ENCODE data around the gene SPATA22.
"Not testable (repeated sequence)": the region's sequence is repeated elsewhere in the genome, so short reads cannot be mapped to it uniquely, and the experiment has no call there.

Gene SPATA22

DNA sequence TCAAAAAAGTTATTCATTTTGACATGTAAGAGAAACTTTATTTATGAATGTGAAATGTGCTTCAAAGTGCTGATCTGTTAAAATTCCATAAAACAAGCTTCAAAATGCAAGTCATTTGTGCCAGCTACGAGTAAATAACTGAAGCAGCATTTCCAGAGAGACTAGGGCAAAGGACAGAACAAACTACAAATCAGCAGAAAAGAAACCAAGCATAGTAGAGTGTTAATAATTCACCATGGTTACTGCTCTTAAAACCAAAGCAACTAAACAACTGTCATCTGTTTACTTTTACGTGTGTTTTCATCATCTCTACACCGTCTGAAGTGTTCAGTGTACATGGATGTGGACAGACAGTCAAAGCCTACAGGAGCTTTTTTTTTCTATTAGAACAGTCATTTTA, 2.6 kb upstream of the SPATA22 start:
- no peak for DNase-seq (ENCODE audit: low read depth)

DNA sequence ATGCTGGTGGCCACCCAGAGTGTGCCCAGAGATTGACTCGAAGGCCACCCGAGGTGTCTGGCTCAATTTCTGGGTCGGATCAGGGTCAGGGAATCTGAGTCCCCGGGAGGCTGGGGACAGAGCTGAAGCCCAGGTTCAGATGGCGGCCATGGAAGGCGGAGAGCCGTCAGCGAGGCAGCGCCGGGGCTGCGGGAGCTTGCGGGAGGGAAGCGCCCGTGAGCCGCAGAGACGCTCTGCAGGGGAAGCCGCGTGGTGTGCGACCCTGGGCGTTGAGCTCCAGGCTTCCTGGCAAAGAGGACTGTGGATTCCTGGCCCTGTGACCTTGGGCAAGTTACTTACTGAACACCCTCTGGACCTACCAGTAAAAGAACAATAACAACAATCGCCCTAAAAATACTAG, 518 bp upstream of the SPATA22 start:
- no peak for DNase-seq (ENCODE audit: low read depth)

DNA sequence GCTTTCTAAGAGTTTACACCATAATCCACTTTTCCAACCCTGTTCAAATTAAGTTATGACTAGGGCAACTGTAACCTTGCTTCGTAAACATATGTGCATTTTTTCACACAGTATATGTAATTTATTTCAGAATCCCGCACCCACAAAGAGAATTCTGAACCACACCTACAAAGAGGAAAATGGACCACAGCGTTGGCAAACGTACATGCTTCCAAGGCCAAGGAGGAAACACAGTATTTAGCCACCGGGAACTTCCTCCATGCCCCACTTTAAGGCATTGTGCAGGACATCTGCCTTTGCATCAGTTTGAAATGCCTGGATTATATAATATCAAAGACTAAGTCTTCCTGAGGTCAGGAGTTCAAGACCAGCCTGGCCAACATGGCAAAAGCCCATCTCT, 2.1 kb downstream of the SPATA22 start:
- no peak for DNase-seq (ENCODE audit: low read depth)

DNA sequence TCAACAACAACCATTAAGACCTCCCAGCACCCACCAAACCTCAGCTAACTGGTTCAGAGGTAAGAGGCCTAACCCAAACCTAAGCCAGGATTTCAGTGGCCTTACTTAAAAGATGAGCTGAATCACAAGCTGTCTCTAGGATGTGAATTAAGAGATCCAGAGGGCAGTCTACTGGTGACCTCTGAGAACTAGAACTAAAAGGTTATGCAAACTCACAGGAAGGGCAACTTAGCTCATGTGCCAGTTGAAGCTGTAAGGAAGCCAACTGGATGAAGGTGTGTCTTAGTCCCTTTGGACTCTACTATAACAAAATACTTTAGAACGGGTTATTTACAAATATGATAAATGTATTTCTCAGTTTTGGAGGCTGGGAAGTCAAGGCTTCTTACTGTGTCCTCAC, 5.3 kb downstream of the SPATA22 start:
- DNase-seq (ENCODE audit: low read depth) = not testable (repeated sequence)

DNA sequence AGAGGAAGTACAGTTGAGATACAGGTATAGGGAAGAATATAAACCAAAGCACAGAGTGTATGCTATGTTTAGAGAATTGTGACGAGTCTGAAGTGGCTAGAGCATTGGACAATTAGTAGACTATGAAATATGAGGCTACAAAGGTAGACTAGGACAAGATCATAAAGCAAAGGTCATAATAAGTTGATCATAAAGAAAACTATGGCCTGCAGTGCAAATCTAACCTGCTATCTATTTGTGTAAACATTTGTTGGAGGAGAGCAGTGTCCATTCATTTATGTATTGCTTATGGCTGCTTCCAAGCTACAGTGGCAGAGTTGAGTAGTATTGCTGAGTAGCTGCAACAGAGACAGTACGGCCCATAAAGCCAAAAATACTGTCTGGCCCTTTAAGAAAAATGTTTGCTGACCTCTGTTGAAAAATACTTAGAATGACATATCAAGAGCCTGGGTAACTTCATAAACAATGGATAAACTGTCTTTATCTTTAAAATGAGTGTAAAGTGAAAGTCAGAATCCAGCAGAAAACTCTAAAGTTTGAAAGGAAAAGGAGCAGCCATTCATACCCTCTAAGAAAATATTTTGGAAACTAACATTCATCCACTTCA, 23.5 kb downstream of the SPATA22 start:
- DNase-seq (ENCODE audit: low read depth) = no peak

DNA sequence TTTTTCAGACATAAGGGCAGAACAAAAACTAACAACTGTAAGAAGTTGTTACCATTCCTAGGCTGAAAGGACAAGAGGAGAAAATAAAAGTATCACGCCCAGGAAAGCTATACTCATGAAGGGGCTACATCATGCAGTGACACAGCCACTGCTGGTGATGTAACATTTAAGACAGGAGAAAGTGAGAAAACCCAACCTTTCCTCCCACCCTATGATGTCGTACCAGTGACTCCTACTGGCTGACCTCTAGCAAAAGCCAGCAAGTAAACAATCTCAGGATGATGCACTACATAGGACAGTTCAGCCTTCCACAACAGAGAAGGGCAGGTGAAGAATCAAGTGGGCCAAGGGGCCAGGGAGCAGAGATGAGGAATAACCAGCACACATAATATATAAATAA, 24.0 kb downstream of the SPATA22 start:
- peak; percentile 8 for DNase-seq (ENCODE audit: low read depth)

DNA sequence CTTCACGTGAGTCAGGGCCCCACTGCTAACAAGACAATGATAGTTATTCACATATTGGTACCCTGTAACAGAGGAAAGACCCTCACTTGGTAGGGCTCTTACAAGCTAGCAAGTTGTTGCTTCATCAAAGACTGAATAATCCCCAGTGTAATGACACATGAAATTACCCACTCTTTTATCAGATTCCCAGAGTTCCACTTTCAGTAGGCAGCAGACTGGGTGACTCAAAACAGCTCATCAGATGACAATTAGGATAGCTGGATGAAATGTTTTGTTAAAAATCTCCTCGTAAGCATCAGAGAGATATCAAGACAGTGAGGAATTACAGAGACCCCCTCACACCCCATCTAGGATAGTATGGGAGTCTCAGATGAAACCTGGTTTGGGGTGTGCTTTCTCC, 31.2 kb downstream of the SPATA22 start:
- DNase-seq (ENCODE audit: low read depth) = no peak

DNA sequence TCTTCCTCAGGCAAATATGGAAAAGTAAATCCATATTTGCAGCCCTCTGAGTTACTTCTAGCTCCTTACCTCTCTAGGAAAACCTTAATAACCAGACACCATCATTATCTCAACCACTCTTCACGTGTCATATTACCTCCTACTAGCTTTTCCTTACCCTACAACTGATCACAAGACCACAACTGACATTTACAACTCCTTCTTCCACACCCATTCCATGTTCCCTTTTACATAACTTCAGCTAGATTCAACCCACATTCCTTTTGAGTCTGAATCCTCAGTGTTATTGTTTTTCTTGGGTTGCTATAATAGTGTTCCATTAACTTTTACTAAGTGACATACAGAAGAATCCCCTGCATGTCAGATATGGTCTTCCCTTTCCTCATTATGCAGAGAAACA, 33.3 kb downstream of the SPATA22 start:
- DNase-seq (ENCODE audit: low read depth) = no peak

DNA sequence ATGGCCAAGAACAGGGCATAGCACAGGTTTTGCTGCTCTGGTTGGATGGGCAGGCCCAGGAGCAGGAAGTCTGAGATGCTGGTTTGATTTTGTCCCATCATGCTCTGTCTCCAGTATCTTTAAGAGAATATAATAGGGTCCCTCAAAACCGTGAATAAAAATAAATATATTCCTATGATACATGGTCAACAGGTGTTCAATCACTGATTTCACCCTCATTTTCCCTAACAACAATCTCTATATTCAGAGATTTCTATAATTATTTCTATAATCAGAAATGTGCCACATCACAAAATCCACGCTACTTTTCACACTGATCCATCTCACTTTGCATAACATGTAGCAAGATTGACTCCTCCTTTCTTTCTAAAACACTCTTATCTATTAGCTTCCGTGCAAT, 37.9 kb downstream of the SPATA22 start, which contains the start of gene OR1E2:
Gene OR1E2 (minus strand): TSS at position 101 of the 400 bp plus-strand sequence. CDS start 0 bp downstream, at position 101.
- DNase-seq (ENCODE audit: low read depth) = no peak

DNA sequence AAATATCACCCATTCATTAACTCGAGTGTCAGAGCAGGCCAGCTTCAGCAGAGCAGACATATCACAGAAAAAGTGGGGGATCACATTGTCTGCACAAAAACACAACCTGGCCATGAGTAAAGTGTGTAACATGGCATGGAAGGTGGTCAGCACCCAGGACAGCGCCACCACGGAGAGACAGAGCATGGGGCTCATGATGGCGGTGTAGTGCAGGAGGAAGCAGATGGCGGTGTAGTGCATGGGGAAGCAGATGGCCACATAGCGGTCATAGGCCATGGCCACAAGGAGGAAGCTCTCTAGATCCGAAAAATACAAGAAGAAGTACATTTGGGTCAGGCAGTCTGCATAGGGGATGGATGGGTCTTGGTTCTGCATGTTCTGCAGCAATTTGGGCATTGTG, 38.4 kb downstream of the SPATA22 start:
- DNase-seq (ENCODE audit: low read depth) = not testable (repeated sequence)

DNA sequence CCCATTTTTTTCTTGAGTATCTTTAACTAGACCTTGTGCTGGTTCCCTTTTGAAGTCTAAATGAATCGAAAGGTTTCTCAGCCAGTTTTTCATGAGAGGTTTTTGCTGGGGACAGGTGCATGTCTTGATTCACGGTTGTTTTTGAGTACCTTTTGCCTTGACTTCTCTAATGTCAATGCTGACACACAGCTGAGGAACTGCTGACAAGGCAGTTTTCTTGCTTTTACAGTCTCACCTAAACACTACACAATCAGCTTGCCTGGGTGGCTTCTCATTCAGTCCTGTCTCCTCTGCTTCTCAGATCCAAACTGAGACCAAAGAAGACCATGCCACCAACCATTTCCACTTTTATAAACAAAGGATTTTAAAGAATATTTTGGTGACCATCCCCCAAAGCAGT, 53.4 kb downstream of the SPATA22 start:
- DNase-seq (ENCODE audit: low read depth) = no peak

DNA sequence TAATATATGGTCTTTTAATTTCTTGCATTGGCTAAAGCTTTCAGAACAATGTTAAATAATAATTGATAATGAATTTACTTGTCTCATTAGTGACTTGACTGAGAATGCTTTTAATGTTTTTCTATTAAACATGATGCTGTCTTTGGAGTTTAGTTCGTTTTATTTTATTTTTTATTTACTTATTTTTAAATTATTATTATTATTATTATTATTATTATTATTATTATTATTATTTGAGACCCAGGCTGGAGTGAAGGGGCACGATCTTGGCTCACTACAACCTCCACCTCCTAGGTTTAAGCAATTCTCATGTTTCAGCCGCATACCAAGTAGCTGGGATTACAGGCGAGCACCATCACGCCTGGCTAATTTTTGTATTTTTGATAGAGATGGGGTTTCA, 56.0 kb downstream of the SPATA22 start:
- DNase-seq (ENCODE audit: low read depth) = no peak

DNA sequence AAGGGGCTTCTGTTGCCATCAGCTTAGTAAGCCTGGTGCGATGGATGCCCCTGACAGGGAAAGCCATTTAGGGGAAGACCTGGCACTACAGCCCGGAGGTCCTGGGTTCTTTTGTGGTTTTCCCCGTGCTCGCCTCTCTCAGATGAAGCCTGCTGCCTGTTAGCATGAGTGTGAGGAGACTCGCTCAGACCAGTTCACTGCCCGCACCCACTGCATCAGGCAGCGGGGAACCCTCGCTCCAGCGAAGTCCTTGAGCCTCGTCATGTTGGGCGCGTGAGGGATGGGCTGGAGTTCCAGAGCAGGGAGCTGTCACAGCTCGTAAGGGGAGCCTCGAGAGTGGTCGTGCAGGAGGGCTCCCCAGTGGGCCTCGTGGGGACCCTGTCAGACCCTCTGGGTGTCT, 59.4 kb downstream of the SPATA22 start:
- not testable (repeated sequence) for DNase-seq (ENCODE audit: low read depth)

DNA sequence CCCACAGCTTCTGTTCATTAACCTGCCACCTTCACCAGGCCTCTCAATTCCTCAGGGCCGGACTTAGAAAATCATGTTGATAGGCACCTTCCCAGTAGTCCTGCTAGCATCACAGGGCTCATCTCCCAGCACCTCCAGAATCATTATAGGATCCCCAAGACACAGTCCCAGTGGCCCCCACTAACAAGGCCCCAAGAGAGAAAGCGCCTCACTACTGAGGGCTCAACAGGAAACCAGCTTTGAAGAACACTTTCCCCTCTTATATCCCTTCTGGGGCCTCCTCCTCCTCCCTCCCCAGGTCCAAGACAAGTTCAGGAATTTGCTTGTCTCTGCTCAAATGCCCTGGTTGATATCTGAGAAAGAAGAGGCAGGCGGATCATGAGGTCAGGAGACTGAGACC, 60.5 kb downstream of the SPATA22 start, which contains the start of gene OR3A3:
Gene OR3A3 (plus strand): TSS at position 301 of the 400 bp plus-strand sequence.
- no peak for DNase-seq (ENCODE audit: low read depth)

DNA sequence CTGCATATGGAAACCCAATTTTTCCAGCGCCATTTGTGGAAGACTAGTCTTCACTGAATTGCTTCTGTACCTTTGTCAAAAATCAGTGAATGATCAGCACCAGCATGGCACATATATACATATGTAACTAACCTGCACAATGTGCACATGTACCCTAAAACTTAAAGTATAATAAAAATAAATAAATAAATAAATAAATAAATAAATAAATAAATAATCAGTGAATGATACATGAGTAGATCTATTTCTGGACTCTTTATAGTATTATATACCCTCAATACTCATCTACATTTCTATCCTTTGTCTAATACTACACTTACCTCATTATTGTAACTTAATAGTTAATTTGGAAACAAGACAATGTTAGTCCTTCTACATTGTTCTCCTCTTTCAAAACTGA, 67.8 kb downstream of the SPATA22 start:
- not testable (repeated sequence) for DNase-seq (ENCODE audit: low read depth)

DNA sequence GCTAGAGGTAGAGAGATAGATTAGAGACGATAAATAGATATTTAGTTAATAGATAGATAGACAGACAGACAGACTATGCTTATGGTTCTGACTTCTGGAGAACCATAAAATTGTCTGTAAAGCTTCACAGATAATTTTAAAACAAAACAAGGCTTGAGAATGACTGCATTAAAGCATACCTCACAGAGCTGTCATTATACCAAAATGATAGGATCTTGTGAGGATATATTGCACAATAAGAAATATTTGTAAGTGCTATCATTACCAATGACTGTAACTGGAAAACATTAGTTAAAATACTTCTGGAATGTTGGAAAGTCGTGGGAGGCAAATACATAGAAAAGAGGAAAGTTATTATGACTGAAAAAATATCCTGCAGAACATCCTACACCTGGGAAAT, 69.8 kb downstream of the SPATA22 start:
- DNase-seq (ENCODE audit: low read depth) = no peak

DNA sequence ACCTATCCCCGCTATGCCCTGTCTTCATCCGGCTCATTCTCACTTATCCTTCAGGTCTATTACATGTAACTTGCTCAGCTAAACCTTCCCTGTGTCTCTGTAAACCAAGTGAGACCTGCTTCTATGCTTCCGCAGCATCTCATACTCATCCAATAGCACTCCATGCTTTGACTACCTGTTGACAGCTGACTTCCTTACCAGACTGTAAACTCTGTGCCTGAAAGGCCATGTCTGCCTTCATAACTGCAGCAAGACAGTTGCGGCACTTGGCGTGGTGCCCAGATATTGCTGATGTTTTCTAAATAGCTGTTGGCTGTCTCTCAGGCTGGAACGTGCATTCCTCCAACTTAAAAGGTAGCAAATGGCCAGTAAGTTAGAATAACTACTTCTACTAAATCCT, 71.6 kb downstream of the SPATA22 start:
- DNase-seq (ENCODE audit: low read depth) = peak; percentile 1

DNA sequence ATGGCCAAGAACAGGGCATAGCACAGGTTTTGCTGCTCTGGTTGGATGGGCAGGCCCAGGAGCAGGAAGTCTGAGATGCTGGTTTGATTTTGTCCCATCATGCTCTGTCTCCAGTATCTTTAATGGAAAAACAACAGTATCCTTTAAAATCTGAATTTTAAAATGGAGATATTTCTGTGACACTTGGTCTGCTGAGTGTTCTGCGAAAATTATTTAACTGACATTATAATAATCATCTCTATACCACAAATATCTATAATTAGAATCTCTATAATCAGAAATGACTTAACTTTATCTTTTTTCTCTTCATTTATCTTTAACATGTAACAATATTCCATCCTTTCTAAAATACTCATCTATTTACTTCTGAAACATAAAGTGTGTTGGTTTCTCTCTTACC, 73.3 kb downstream of the SPATA22 start, which contains the start of gene OR1E1:
Gene OR1E1 (minus strand): TSS at position 101 of the 400 bp plus-strand sequence. CDS start 0 bp downstream, at position 101.
- DNase-seq (ENCODE audit: low read depth) = no peak

DNA sequence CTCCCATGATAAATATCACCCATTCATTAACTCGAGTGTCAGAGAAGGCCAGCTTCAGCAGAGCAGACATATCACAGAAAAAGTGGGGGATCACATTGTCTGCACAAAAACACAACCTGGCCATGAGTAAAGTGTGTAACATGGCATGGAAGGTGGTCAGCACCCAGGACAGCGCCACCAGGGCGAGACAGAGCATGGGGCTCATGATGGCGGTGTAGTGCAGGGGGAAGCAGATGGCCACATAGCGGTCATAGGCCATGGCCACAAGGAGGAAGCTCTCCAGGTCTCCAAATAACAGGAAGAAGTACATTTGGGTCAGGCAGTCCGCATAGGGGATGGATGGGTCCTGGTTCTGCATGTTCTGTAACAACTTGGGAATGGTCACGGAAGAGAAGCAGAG, 73.8 kb downstream of the SPATA22 start:
- DNase-seq (ENCODE audit: low read depth) = not testable (repeated sequence)

Measured in iris pigment epithelial cell (primary cell).